ENCODE results near the gene F2. TPM values are rescaled to one million over a fixed set of nuclear protein-coding genes. Genes with fewer than 3 reads are reported as not detected.

The F2 gene
- total and polyA plus RNA-seq, 5 donors, result 0.19 TPM; not detected in 4

GRCh38 chr11:46745995-46746394 lies 27.0 kb downstream of the F2 start:
- intact Hi-C loops (cut with DNase I), result no loop called here
- WGBS, result 94% methylated on average over 3 of the region's 3 CpGs

GRCh38 chr11:46747150-46747549 lies 28.1 kb downstream of the F2 start:
- H3K4me3 ChIP-seq (ENCODE audit: low read length), result no peak overlapping the region
- H3K27ac ChIP-seq (ENCODE audit: low read length), result no peak overlapping the region
- H3K4me1 ChIP-seq (ENCODE audit: control insufficient read depth, insufficient read depth, low read length), result no peaks in the 10 kb centered on the region
- ATAC-seq (no peak), DNase-seq (no peak)
- WGBS, result 93% methylated on average over 6 of the region's 6 CpGs
- no peaks in the 10 kb centered on the region for H3K27me3 ChIP-seq (ENCODE audit: control insufficient read depth, insufficient read depth)
- H3K9me3 ChIP-seq (ENCODE audit: control insufficient read depth, low read length), result no peaks in the 10 kb centered on the region
- intact Hi-C loops (cut with DNase I), result no loop called here

More at GRCh38 chr11:46745995-46746394, 27.0 kb downstream of the F2 start:
- Histone ChIP-seq H3K27ac (ENCODE audit: low read length) (no peak overlapping the region), H3K4me1 (ENCODE audit: control insufficient read depth, insufficient read depth, low read length) (no peaks in the 10 kb centered on the region), H3K27me3 (ENCODE audit: control insufficient read depth, insufficient read depth) (no peaks in the 10 kb centered on the region), H3K4me3 (ENCODE audit: low read length) (no peak overlapping the region), H3K9me3 (ENCODE audit: control insufficient read depth, low read length) (no peaks in the 10 kb centered on the region)
- ATAC-seq (no peak), DNase-seq (no peak)

- no peaks in the 10 kb centered on the region for H3K4me1 ChIP-seq (ENCODE audit: control insufficient read depth, insufficient read depth, low read length)
- peak; percentile 31 to 74 for ATAC-seq
These were observed 36.9 kb downstream of the F2 start for GRCh38 chr11:46755962-46756361.

GRCh38 chr11:46759196-46759595 lies 40.2 kb downstream of the F2 start:
- Histone ChIP-seq H3K4me3 (ENCODE audit: low read length) (no peak overlapping the region), H3K27me3 (ENCODE audit: control insufficient read depth, insufficient read depth) (no peaks in the 10 kb centered on the region), H3K27ac (ENCODE audit: low read length) (no peak overlapping the region), H3K9me3 (ENCODE audit: control insufficient read depth, low read length) (no peaks in the 10 kb centered on the region), H3K4me1 (ENCODE audit: control insufficient read depth, insufficient read depth, low read length) (no peaks in the 10 kb centered on the region)
- no peak for DNase-seq
- WGBS, result 95% methylated on average over 6 of the region's 6 CpGs
- intact Hi-C loops (cut with DNase I), result no loop called here
- ATAC-seq, result no peak

More at GRCh38 chr11:46755962-46756361, 36.9 kb downstream of the F2 start:
- DNase-seq, result no peak
- Histone ChIP-seq H3K27me3 (ENCODE audit: control insufficient read depth, insufficient read depth) (no peaks in the 10 kb centered on the region), H3K4me3 (ENCODE audit: low read length) (no peak overlapping the region), H3K9me3 (ENCODE audit: control insufficient read depth, low read length) (no peaks in the 10 kb centered on the region), H3K27ac (ENCODE audit: low read length) (no peak overlapping the region)
- intact Hi-C loops (cut with DNase I), result no loop called here

GRCh38 chr11:46760429-46761128 lies 41.6 kb downstream of the F2 start:
- Histone ChIP-seq H3K27ac (ENCODE audit: low read length) (no peak overlapping the region), H3K4me3 (ENCODE audit: low read length) (no peak overlapping the region), H3K27me3 (ENCODE audit: control insufficient read depth, insufficient read depth) (no peaks in the 10 kb centered on the region), H3K4me1 (ENCODE audit: control insufficient read depth, insufficient read depth, low read length) (no peaks in the 10 kb centered on the region), H3K9me3 (ENCODE audit: control insufficient read depth, low read length) (no peaks in the 10 kb centered on the region)
- no peak for DNase-seq
- WGBS, result 99% methylated on average over 6 of the region's 6 CpGs
- ATAC-seq, result no peak
- intact Hi-C loops (cut with DNase I), result no loop called here

- Histone ChIP-seq H3K4me1 (ENCODE audit: control insufficient read depth, insufficient read depth, low read length) (no peaks in the 10 kb centered on the region), H3K4me3 (ENCODE audit: low read length) (no peak overlapping the region), H3K9me3 (ENCODE audit: control insufficient read depth, low read length) (no peaks in the 10 kb centered on the region), H3K27ac (ENCODE audit: low read length) (no peak overlapping the region), H3K27me3 (ENCODE audit: control insufficient read depth, insufficient read depth) (no peaks in the 10 kb centered on the region)
- intact Hi-C loops (cut with DNase I), result no loop called here
- ATAC-seq (no peak), DNase-seq (no peak)
- WGBS, result 90% methylated on average over 4 of the region's 4 CpGs
These were observed 42.8 kb downstream of the F2 start for GRCh38 chr11:46761807-46762206.

GRCh38 chr11:46762248-46762647 lies 43.2 kb downstream of the F2 start:
- Histone ChIP-seq H3K27ac (ENCODE audit: low read length) (no peak overlapping the region), H3K27me3 (ENCODE audit: control insufficient read depth, insufficient read depth) (no peaks in the 10 kb centered on the region), H3K4me3 (ENCODE audit: low read length) (no peak overlapping the region), H3K9me3 (ENCODE audit: control insufficient read depth, low read length) (no peaks in the 10 kb centered on the region), H3K4me1 (ENCODE audit: control insufficient read depth, insufficient read depth, low read length) (no peaks in the 10 kb centered on the region)
- DNase-seq (no peak), ATAC-seq (no peak)
- intact Hi-C loops (cut with DNase I), result no loop called here

- 88% methylated on average over 2 of the region's 2 CpGs for WGBS
- Histone ChIP-seq H3K27ac (ENCODE audit: low read length) (no peak overlapping the region), H3K9me3 (ENCODE audit: control insufficient read depth, low read length) (no peaks in the 10 kb centered on the region), H3K4me3 (ENCODE audit: low read length) (no peak overlapping the region), H3K27me3 (ENCODE audit: control insufficient read depth, insufficient read depth) (no peaks in the 10 kb centered on the region), H3K4me1 (ENCODE audit: control insufficient read depth, insufficient read depth, low read length) (no peaks in the 10 kb centered on the region)
- ATAC-seq (no peak), DNase-seq (no peak)
- intact Hi-C loops (cut with DNase I), result no loop called here
These were observed 47.6 kb downstream of the F2 start for GRCh38 chr11:46766656-46767055.

- Histone ChIP-seq H3K4me1 (ENCODE audit: control insufficient read depth, insufficient read depth, low read length) (no peaks in the 10 kb centered on the region), H3K27me3 (ENCODE audit: control insufficient read depth, insufficient read depth) (no peaks in the 10 kb centered on the region), H3K27ac (ENCODE audit: low read length) (no peak overlapping the region), H3K9me3 (ENCODE audit: control insufficient read depth, low read length) (no peaks in the 10 kb centered on the region), H3K4me3 (ENCODE audit: low read length) (no peak overlapping the region)
- intact Hi-C loops (cut with DNase I), result no loop called here
- DNase-seq (no peak), ATAC-seq (no peak)
- 92% methylated on average over 4 of the region's 4 CpGs for WGBS
These were observed 50.7 kb downstream of the F2 start for GRCh38 chr11:46769636-46770221.

- ATAC-seq, result no peak
- H3K4me3 ChIP-seq (ENCODE audit: low read length), result no peak overlapping the region
- H3K9me3 ChIP-seq (ENCODE audit: control insufficient read depth, low read length), result no peaks in the 10 kb centered on the region
- DNase-seq, result no peak
- H3K27ac ChIP-seq (ENCODE audit: low read length), result no peak overlapping the region
- no peaks in the 10 kb centered on the region for H3K27me3 ChIP-seq (ENCODE audit: control insufficient read depth, insufficient read depth)
- intact Hi-C loops (cut with DNase I), result no loop called here
- H3K4me1 ChIP-seq (ENCODE audit: control insufficient read depth, insufficient read depth, low read length), result no peaks in the 10 kb centered on the region
- 95% methylated on average over 2 of the region's 2 CpGs for WGBS
These were observed 57.9 kb downstream of the F2 start for GRCh38 chr11:46776878-46777277.

- DNase-seq (no peak), ATAC-seq (no peak)
- Histone ChIP-seq H3K4me1 (ENCODE audit: control insufficient read depth, insufficient read depth, low read length) (no peaks in the 10 kb centered on the region), H3K27ac (ENCODE audit: low read length) (no peak overlapping the region), H3K9me3 (ENCODE audit: control insufficient read depth, low read length) (no peaks in the 10 kb centered on the region), H3K27me3 (ENCODE audit: control insufficient read depth, insufficient read depth) (no peaks in the 10 kb centered on the region), H3K4me3 (ENCODE audit: low read length) (no peak overlapping the region)
- intact Hi-C loops (cut with DNase I), result no loop called here
- 97% methylated on average over 4 of the region's 4 CpGs for whole genome bisulfite sequencing
These were observed 59.4 kb downstream of the F2 start for GRCh38 chr11:46778416-46778815.

All from right cardiac atrium (tissue), 5 donors.